Measurements from ENCODE around the gene CASK. TPM values are rescaled to one million over a fixed set of nuclear protein-coding genes. Genes with fewer than 3 reads are reported as not detected.

Gene CASK
- total RNA-seq, 4 donors from 2014 or later = 33.1 to 41.6 (median 36.4) TPM

DNA sequence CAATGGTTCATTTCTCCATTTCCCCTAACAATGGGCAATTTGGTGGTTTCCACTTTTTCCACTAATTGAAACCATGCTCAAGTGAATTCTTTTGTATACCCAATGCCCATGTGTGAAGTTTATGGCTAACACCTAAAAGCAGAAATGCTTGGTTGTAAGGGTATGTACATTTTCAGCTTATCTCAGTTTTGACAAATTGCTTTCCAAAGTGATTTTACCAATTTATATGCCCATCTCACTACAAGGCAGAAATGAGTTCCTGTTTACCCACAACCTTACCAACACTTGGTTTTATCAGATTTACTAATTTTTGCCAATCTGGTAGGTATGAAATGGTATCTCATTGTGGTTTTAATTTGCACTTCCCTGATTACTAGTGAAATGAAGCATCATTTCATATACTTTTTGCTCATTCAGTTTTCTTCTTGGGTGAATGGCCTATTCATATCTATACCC is 219.8 kb downstream of the CASK start:
- Histone ChIP-seq H3K27me3 (no peaks in the 10 kb centered on the region), H3K9me3 (no peaks in the 10 kb centered on the region), H3K4me1 (no peaks in the 10 kb centered on the region), H3K36me3 (no peaks in the 10 kb centered on the region), H3K27ac (no peak overlapping the region), H3K4me3 (replicated peaks in 1 of 3) (no peak overlapping the region)
- DNase-seq = no peak
- intact Hi-C loops (cut with DNase I) = no loop called here
- no peak for TF ChIP-seq POLR2A (IDR thresholded peaks at IDR 0.05)
- TF ChIP-seq, protein P1, sequence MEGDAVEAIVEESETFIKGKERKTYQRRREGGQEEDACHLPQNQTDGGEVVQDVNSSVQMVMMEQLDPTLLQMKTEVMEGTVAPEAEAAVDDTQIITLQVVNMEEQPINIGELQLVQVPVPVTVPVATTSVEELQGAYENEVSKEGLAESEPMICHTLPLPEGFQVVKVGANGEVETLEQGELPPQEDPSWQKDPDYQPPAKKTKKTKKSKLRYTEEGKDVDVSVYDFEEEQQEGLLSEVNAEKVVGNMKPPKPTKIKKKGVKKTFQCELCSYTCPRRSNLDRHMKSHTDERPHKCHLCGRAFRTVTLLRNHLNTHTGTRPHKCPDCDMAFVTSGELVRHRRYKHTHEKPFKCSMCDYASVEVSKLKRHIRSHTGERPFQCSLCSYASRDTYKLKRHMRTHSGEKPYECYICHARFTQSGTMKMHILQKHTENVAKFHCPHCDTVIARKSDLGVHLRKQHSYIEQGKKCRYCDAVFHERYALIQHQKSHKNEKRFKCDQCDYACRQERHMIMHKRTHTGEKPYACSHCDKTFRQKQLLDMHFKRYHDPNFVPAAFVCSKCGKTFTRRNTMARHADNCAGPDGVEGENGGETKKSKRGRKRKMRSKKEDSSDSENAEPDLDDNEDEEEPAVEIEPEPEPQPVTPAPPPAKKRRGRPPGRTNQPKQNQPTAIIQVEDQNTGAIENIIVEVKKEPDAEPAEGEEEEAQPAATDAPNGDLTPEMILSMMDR (IDR thresholded peaks at IDR 0.05) = no peak

DNA sequence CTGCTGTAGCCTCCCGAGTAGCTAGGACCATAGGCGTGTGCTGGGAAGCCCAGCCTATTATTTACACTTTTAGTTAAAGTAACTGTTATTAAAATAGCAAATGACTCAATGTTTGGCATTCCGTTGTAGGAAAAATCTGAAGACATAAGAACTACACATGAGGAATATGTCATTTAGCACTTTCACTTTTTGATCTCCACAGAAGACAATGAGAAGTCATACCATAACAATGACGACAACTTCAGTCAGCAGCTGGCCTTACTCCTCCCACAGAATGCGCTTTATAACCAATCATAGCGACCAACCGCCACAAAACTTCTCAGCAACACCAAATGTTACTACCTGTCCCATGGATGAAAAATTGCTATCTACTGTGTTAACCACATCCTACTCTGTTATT is 227.9 kb downstream of the CASK start:
- H3K4me3 ChIP-seq (replicated peaks in 1 of 3) = no peak overlapping the region
- H3K4me1 ChIP-seq = no peaks in the 10 kb centered on the region
- DNase-seq = no peak
- no peak overlapping the region for H3K27ac ChIP-seq
- H3K36me3 ChIP-seq = no peaks in the 10 kb centered on the region
- H3K27me3 ChIP-seq = no peaks in the 10 kb centered on the region
- intact Hi-C loops (cut with DNase I) = no loop called here
- 83 to 89% methylated on average over 7 of the region's 7 CpGs for WGBS, 2 donors
- no peaks in the 10 kb centered on the region for H3K9me3 ChIP-seq
- TF ChIP-seq, protein P1 (IDR thresholded peaks at IDR 0.05) = no peak
- no peak for TF ChIP-seq POLR2A (IDR thresholded peaks at IDR 0.05)

DNA sequence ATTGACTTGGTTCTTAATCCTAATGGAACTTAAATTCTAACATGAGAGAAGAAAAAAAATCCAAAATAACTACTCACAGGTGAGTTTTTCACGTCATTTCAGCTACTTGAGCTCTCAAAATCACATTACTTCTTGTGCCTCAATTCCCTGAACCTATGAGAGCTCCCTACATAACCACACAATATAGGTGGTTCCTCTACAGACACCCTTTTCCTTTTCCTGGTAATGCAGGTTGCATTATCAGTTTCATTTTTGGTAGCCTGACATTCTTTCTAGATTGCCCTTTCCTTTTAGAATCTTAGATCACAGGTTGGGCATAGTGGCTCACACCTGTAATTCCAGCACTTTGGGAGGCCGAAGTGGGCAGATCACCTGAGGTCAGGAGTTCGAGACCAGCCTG is 230.3 kb downstream of the CASK start:
- Histone ChIP-seq H3K9me3 (no peaks in the 10 kb centered on the region), H3K4me1 (no peaks in the 10 kb centered on the region), H3K36me3 (no peaks in the 10 kb centered on the region), H3K4me3 (replicated peaks in 1 of 3) (no peak overlapping the region), H3K27ac (no peak overlapping the region), H3K27me3 (no peaks in the 10 kb centered on the region)
- TF ChIP-seq, protein P1 (IDR thresholded peaks at IDR 0.05) = no peak
- no peak for TF ChIP-seq POLR2A (IDR thresholded peaks at IDR 0.05)
- intact Hi-C loops (cut with DNase I) = no loop called here
- no peak for DNase-seq
- WGBS, 2 donors = 96% methylated on average over 2 to 3 of the region's 3 CpGs

DNA sequence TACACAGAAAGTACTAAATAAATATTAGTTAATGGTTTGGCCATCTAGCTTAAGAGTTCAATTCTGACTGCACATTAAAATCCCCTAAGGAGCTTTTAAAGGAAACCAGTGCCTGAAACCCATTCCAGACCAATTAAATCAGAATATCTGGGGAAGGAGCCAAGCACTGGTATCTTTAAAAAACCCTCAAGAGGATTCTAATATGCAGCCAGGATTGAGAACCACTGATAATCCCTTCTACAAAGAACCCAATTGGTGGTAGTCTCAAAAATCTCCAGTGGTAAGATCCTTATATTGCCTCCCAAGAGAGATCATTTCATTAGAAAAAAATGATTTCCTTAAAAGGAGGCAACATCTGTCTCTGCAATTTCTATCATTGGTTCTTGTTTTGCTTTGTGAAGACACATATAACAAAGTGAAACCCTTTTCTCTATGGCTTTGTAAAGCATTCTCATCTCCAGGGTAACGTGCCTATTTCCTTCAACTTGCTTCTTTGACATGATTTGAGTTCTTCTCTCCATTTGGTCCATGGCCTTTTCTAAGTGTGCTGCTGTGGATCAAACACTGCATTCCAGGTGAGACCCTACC is 231.1 kb downstream of the CASK start:
- H3K27ac ChIP-seq = no peak overlapping the region
- intact Hi-C loops (cut with DNase I) = no loop called here
- H3K27me3 ChIP-seq = no peaks in the 10 kb centered on the region
- no peaks in the 10 kb centered on the region for H3K9me3 ChIP-seq
- no peaks in the 10 kb centered on the region for H3K36me3 ChIP-seq
- H3K4me1 ChIP-seq = no peaks in the 10 kb centered on the region
- no peak for DNase-seq
- no peak overlapping the region for H3K4me3 ChIP-seq (replicated peaks in 1 of 3)
- no peak for TF ChIP-seq POLR2A (IDR thresholded peaks at IDR 0.05)
- TF ChIP-seq, protein P1 (IDR thresholded peaks at IDR 0.05) = no peak
- 76 to 90% methylated on average over 1 of the region's 1 CpG for WGBS, 2 donors

DNA sequence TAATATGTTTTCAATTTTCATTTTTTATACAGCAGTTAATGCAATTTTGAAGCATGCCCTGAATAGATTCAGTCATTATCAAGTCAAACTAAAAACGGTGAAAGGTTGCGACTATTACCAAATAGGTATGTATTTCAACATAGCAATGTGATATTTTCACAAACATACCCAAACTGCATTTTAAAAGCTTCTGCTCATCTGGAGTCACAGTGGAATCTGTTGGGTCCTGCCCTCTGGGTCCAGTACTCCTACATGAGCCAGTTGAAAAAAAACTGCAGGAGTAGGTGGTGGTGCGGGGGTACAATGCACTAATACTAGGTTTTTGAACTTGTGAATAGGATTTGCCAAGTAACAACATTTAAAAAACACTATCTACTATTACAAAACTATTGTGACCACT is 233.6 kb downstream of the CASK start:
- Histone ChIP-seq H3K27me3 (no peaks in the 10 kb centered on the region), H3K36me3 (no peaks in the 10 kb centered on the region), H3K9me3 (no peaks in the 10 kb centered on the region), H3K4me1 (no peaks in the 10 kb centered on the region), H3K4me3 (replicated peaks in 1 of 3) (no peak overlapping the region), H3K27ac (no peak overlapping the region)
- 87 to 96% methylated on average over 3 of the region's 3 CpGs for WGBS, 2 donors
- TF ChIP-seq, protein P1 (IDR thresholded peaks at IDR 0.05) = no peak
- TF ChIP-seq POLR2A (IDR thresholded peaks at IDR 0.05) = no peak
- no peak for DNase-seq
- intact Hi-C loops (cut with DNase I) = no loop called here

Measured in thyroid gland (tissue), 4 donors.